Sigmoid colon (tissue), 4 donors: ENCODE measurements around the gene TMEM59.

Source experiments
- EP300 ChIP-seq, 4 donors: sonication (generic); formaldehyde crosslinking; IDR thresholded peaks; one replicate each; pipeline ENCODE4 v1.6.1; 2017; ENCODE audit warnings: antibody characterized with exemption in 4 of 4
- POLR2A ChIP-seq, 2 donors: fragments of 450-650 bp; IDR thresholded peaks; one replicate each; pipeline ENCODE4 v1.6.1; 2016; ENCODE audit warnings: antibody characterized with exemption in 2 of 2, mild to moderate bottlenecking in 2 of 2, moderate library complexity in 2 of 2
- POLR2AphosphoS5 ChIP-seq, 4 donors: sonication (generic); formaldehyde crosslinking; IDR thresholded peaks; one replicate each; pipeline ENCODE4 v1.6.1; 2017; ENCODE audit warnings: antibody characterized with exemption in 4 of 4
- TF ChIP-seq, protein P1 (sequence below), 4 experiments: fragments of 450-650 bp in 3 of 4; fragments of 200-600 bp in 1 of 4; IDR thresholded peaks; one replicate each; pipeline ENCODE4 v1.5.1; 2016 to 2019; ENCODE audit warnings: antibody characterized with exemption in 4 of 4, mild to moderate bottlenecking in 3 of 4, moderate library complexity in 2 of 4

DNA sequence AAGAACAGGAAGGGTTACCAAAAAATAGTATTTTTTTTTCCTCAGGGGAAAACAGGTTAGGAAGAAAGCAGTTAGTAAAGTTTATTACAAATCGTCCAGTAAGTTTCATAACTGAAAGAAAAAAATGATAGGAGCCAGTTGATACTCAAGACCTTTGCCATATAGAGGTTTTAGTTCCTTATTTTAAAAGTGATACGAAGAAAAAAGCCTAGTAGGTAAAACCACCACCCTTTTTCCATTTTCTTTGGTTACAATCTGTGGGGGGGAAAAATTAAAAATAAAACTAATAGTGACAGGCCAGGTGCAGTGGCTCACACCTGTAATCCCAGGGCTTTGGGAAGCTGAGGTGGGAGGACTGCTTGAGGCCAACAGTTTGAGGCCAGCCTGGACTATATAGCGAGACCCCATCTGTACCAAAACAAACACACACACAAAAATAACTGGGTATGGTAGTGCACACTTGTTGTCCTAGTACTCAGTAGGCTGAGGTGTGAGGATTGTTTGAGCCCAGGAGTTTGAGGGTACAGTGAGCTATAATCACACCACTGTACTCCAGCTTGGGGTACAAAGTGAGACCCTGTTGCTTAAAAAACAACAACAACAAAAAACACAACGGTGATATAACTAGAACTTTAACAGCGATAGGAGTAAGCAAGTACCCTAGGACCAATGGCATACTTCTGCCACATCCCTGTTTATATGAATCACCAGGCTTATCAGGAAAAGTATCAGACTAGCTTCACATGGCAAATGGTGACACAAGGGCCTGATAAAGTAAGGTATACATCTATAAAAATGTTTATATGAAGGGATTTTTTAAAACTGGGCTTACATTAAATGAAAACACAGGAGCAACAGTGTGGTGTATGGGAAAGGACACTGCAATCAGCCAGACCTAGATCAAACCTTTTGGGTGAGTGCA lies 5.4 kb downstream of the TMEM59 start:
- TF ChIP-seq, protein P1, sequence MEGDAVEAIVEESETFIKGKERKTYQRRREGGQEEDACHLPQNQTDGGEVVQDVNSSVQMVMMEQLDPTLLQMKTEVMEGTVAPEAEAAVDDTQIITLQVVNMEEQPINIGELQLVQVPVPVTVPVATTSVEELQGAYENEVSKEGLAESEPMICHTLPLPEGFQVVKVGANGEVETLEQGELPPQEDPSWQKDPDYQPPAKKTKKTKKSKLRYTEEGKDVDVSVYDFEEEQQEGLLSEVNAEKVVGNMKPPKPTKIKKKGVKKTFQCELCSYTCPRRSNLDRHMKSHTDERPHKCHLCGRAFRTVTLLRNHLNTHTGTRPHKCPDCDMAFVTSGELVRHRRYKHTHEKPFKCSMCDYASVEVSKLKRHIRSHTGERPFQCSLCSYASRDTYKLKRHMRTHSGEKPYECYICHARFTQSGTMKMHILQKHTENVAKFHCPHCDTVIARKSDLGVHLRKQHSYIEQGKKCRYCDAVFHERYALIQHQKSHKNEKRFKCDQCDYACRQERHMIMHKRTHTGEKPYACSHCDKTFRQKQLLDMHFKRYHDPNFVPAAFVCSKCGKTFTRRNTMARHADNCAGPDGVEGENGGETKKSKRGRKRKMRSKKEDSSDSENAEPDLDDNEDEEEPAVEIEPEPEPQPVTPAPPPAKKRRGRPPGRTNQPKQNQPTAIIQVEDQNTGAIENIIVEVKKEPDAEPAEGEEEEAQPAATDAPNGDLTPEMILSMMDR (IDR thresholded peaks at IDR 0.05): no peak
- TF ChIP-seq POLR2AphosphoS5 (IDR thresholded peaks at IDR 0.05) (no peak), EP300 (IDR thresholded peaks at IDR 0.05) (no peak), POLR2A (IDR thresholded peaks at IDR 0.05) (no peak)
